GM12878 (cell line): ENCODE results near the gene IL4I1.
A peak's percentile ranks its signal among the peaks of the same experiment; 100 is the strongest.

Experiments
- CTCF ChIP-seq, 3 experiments: IDR thresholded peaks in 2 of 3; conservative IDR thresholded peaks in 1 of 3; 2 replicates each; pipeline ENCODE4 v1.5.1; 2011; ENCODE audit warnings: low read depth in 3 of 3, low read length in 3 of 3, mild to moderate bottlenecking in 3 of 3, control low read depth in 2 of 3, moderate library complexity in 2 of 3, inconsistent platforms in 1 of 3, mixed read lengths in 1 of 3; ENCODE audit not compliant: control insufficient read depth in 2 of 3, insufficient read depth in 1 of 3; ENCODE audit errors: extremely low read depth in 1 of 3
- ELK1 ChIP-seq: IDR thresholded peaks from 2 replicates; pipeline ENCODE4 v1.6.1; 2012; ENCODE audit warnings: low read depth, low read length, improper control_type of control experiment
- POLR2A ChIP-seq: IDR thresholded peaks from 2 replicates; pipeline ENCODE4 v1.6.1; 2011; ENCODE audit warnings: low read depth, mild to moderate bottlenecking, low read length
- ZNF384 ChIP-seq: IDR thresholded peaks from 2 replicates; pipeline ENCODE4 v1.6.1; 2012; ENCODE audit warnings: low read depth, mild to moderate bottlenecking, low read length, improper control_type of control experiment, borderline replicate concordance

- no peak for TF ChIP-seq CTCF (IDR thresholded peaks at IDR 0.05 in 2 of 3, conservative IDR thresholded peaks at IDR 0.05 in 1 of 3; ENCODE audit: control insufficient read depth in 2 of 3, extremely low read depth in 1 of 3, insufficient read depth in 1 of 3, low read depth in 3 of 3, low read length in 3 of 3)
- TF ChIP-seq POLR2A, result 0 out of 2 replicates have a peak, but pooled peaks have one; percentile 9
- no peak for TF ChIP-seq ELK1
- no peak for TF ChIP-seq ZNF384
These were observed 27.6 kb downstream of the IL4I1 start for GRCh38 chr19:49869009-49869483.
